ENCODE results near the gene SLC6A1. TPM values are rescaled to one million over a fixed set of nuclear protein-coding genes. Genes with fewer than 3 reads are reported as not detected.

SLC6A1 gene
- total RNA-seq, 1 donor from 2014 or later = not detected

GRCh38 chr3:10961921-10962320 is 30.6 kb upstream of the SLC6A1 start:
- no peak for DNase-seq (ENCODE audit: low read depth)
- TF ChIP-seq, protein P1, sequence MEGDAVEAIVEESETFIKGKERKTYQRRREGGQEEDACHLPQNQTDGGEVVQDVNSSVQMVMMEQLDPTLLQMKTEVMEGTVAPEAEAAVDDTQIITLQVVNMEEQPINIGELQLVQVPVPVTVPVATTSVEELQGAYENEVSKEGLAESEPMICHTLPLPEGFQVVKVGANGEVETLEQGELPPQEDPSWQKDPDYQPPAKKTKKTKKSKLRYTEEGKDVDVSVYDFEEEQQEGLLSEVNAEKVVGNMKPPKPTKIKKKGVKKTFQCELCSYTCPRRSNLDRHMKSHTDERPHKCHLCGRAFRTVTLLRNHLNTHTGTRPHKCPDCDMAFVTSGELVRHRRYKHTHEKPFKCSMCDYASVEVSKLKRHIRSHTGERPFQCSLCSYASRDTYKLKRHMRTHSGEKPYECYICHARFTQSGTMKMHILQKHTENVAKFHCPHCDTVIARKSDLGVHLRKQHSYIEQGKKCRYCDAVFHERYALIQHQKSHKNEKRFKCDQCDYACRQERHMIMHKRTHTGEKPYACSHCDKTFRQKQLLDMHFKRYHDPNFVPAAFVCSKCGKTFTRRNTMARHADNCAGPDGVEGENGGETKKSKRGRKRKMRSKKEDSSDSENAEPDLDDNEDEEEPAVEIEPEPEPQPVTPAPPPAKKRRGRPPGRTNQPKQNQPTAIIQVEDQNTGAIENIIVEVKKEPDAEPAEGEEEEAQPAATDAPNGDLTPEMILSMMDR (IDR thresholded peaks at IDR 0.05; ENCODE audit: insufficient read depth, low read length, poor library complexity, severe bottlenecking) = no peak
- H3K27me3 ChIP-seq (ENCODE audit: control insufficient read depth, insufficient read depth, low read length) = peaks cover 4% of the 10 kb centered on the region
- H3K36me3 ChIP-seq (ENCODE audit: control insufficient read depth, insufficient read depth, low read length) = no peaks in the 10 kb centered on the region
- H3K4me3 ChIP-seq (ENCODE audit: low read depth, low read length) = no peak overlapping the region

DNA sequence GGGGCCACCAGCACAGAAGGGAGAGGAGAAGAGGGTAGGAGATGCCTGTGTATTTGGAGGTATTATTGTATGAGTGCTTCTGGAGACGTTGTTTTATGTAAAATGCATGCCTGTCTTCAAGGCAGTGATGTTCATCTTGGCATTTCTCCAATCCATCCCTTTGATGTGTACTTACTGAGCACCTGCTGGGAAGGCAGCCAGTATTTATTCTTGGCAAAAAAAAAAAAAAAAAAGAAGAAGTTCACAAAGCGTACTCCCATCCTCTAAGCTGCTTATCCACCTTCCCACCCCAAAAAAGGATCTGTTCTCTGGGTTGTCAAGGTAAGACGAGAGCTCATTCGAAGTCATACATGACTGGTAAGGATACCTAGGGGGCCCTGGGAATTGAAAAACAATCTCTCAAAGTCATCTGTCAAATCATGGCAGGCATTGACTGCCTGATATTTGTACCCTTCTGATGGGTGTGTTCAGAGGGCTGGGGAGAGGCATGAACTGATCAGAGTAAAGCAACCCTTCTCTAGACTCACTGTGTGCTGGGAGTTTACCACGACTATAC is 30.0 kb upstream of the SLC6A1 start:
- H3K27me3 ChIP-seq (ENCODE audit: control insufficient read depth, insufficient read depth, low read length) = peaks cover 3% of the 10 kb centered on the region
- no peak for DNase-seq (ENCODE audit: low read depth)
- no peaks in the 10 kb centered on the region for H3K36me3 ChIP-seq (ENCODE audit: control insufficient read depth, insufficient read depth, low read length)
- no peak overlapping the region for H3K4me3 ChIP-seq (ENCODE audit: low read depth, low read length)
- TF ChIP-seq, protein P1 (IDR thresholded peaks at IDR 0.05; ENCODE audit: insufficient read depth, low read length, poor library complexity, severe bottlenecking) = no peak

DNA sequence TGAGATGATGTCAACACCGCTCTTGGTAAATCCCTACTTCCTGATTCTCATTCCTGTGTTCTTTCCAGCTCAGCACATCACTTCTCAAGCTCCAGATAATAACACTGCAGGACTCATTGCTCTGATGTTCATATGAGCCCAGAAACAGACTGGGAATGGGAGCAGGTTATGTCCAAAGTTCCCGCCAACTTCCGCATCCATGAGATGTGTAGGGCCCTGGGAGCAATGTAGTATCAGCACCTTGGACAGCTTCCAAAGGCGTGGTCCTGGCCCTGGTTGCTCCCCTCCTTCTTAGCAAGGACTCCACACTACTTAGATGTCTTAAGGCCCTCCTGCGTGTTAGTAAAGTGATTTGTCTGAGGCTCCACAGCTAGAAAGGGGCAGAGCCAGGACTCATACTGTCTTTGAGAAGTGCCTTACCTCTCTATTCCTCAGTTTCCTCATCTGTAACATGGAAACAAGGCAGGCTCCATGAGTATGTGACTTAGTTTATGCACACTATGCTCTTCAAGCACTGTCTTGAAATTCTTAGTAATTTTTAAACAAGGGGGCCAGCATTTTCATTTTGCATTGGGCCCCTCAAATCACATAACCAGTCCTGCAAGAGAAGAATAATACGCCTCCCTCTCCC is 27.9 kb upstream of the SLC6A1 start:
- no peak for DNase-seq (ENCODE audit: low read depth)
- Histone ChIP-seq H3K27me3 (ENCODE audit: control insufficient read depth, insufficient read depth, low read length) (peaks cover 5% of the 10 kb centered on the region), H3K4me3 (ENCODE audit: low read depth, low read length) (no peak overlapping the region), H3K36me3 (ENCODE audit: control insufficient read depth, insufficient read depth, low read length) (no peaks in the 10 kb centered on the region)
- TF ChIP-seq, protein P1 (IDR thresholded peaks at IDR 0.05; ENCODE audit: insufficient read depth, low read length, poor library complexity, severe bottlenecking) = no peak

DNA sequence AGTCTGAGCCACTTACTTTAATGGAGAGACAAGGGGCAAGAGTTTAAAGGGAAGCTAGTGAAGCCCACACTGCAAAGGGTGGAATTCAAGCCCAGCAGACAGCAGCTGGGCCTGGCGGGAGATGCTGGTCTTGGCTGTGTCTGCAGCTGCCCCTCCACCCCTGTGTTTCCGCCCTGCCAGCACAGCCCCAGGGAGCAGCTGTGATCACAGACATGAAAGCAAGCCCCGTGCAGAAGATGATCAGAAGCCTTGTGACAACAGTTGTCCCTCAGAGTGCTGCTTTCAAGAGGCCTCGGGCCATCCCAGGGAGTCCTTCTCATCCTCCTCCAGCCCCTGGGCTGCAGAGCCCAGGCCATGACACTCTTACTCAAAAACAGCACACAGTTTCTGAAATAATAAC is 24.1 kb upstream of the SLC6A1 start:
- H3K27me3 ChIP-seq (ENCODE audit: control insufficient read depth, insufficient read depth, low read length) = peaks cover 10% of the 10 kb centered on the region
- DNase-seq (ENCODE audit: low read depth) = no peak
- no peak overlapping the region for H3K4me3 ChIP-seq (ENCODE audit: low read depth, low read length)
- H3K36me3 ChIP-seq (ENCODE audit: control insufficient read depth, insufficient read depth, low read length) = no peaks in the 10 kb centered on the region
- TF ChIP-seq, protein P1 (IDR thresholded peaks at IDR 0.05; ENCODE audit: insufficient read depth, low read length, poor library complexity, severe bottlenecking) = no peak

- H3K27me3 ChIP-seq (ENCODE audit: control insufficient read depth, insufficient read depth, low read length) = peaks cover 15% of the 10 kb centered on the region
- no peak overlapping the region for H3K4me3 ChIP-seq (ENCODE audit: low read depth, low read length)
- H3K36me3 ChIP-seq (ENCODE audit: control insufficient read depth, insufficient read depth, low read length) = no peaks in the 10 kb centered on the region
- DNase-seq (ENCODE audit: low read depth) = no peak
- TF ChIP-seq, protein P1 (IDR thresholded peaks at IDR 0.05; ENCODE audit: insufficient read depth, low read length, poor library complexity, severe bottlenecking) = no peak
Measured at GRCh38 chr3:10970306-10970960, 22.1 kb upstream of the SLC6A1 start.
